ENCODE measurements around the gene JAGN1. TPM values are rescaled to one million over a fixed set of nuclear protein-coding genes. Genes with fewer than 3 reads are reported as not detected.

The JAGN1 gene
- total and polyA plus RNA-seq, 9 of the 15 experiments (the other 6 are each of a cell fraction or from before 2014, with no cell fraction given) = 31.6 to 77.8 (median 40.3) TPM

GRCh38 chr3:9862391-9863057 lies 27.9 kb upstream of the JAGN1 start (continued):
- TF ChIP-seq ZBTB11 (CRISPR knock-in tag; IDR thresholded peaks at IDR 0.05) = peak in 2 of 3 experiments; percentile 40 to 79; a peak in 2 of 6 replicates
- peak; percentile 73 for TF ChIP-seq ZNF592 (IDR thresholded peaks at IDR 0.05)
- 0 out of 2 replicates have a peak, but pooled peaks have one; percentile 25 for TF ChIP-seq PREB (CRISPR knock-in tag; IDR thresholded peaks at IDR 0.05)
- no peak; the same call in 1 of the 2 replicates for TF ChIP-seq CBFB (CRISPR knock-in tag; IDR thresholded peaks at IDR 0.05)
- TF ChIP-seq POLR2B (IDR thresholded peaks at IDR 0.05; ENCODE audit: low read depth, partially characterized antibody) = peak; percentile 67
- peak; percentile 52 to 94; a peak in 3 of 4 replicates for TF ChIP-seq UBTF (IDR thresholded peaks at IDR 0.05; ENCODE audit: borderline replicate concordance in 1 of 2, low read depth in 2 of 2, low read length in 2 of 2)
- peak in 1 of 2 experiments; percentile 68; a peak in 1 of 4 replicates for TF ChIP-seq TEAD1 (CRISPR knock-in tag; IDR thresholded peaks at IDR 0.05)
- peak; percentile 56; the same call in 1 of the 2 replicates for TF ChIP-seq KAT7 (CRISPR knock-in tag; IDR thresholded peaks at IDR 0.05; ENCODE audit: borderline replicate concordance)
- TF ChIP-seq CHD1 (IDR thresholded peaks at IDR 0.05; ENCODE audit: low read length) = no peak
- TF ChIP-seq DMBX1 (CRISPR knock-in tag; IDR thresholded peaks at IDR 0.05; ENCODE audit: borderline replicate concordance) = peak; percentile 56; the same call in 1 of the 2 replicates
- 0 out of 2 replicates have a peak, but pooled peaks have one; percentile 21 for TF ChIP-seq USF1 (CRISPR knock-in tag; IDR thresholded peaks at IDR 0.05)
- TF ChIP-seq STAG1 (CRISPR knock-in tag; IDR thresholded peaks at IDR 0.05; ENCODE audit: borderline replicate concordance) = peak; percentile 48

All from K562 (cell line).